ENCODE data around the gene FARP2. TPM values are rescaled to one million over a fixed set of nuclear protein-coding genes. Genes with fewer than 3 reads are reported as not detected.

Gene FARP2
- total and polyA plus RNA-seq, 4 donors: 9.9 to 49.7 (median 27.4) TPM

- Histone ChIP-seq H3K9ac (ENCODE audit: insufficient read depth in 1 of 2, low read length in 2 of 2) (no peak overlapping the region), H3K4me1 (ENCODE audit: control insufficient read depth in 5 of 5, insufficient read depth in 5 of 5, low read length in 5 of 5) (peaks cover 0 to 3% (median 0%) of the 10 kb centered on the region in 5 donors), H3K4me3 (no peak overlapping the region), H3K27me3 (ENCODE audit: control insufficient read depth in 3 of 3, insufficient read depth in 3 of 3, low read length in 2 of 3) (no peaks in the 10 kb centered on the region), H3K27ac (ENCODE audit: low read depth in 1 of 2, low read length in 1 of 2) (no peak overlapping the region), H3K36me3 (ENCODE audit: control insufficient read depth in 4 of 4, insufficient read depth in 4 of 4, low read length in 4 of 4) (peaks cover 0 to 11% (median 0%) of the 10 kb centered on the region in 4 donors), H3K9me3 (ENCODE audit: control insufficient read depth in 4 of 4, insufficient read depth in 3 of 4, low read length in 3 of 4) (no peaks in the 10 kb centered on the region)
- 82 to 83% methylated on average over 12 of the region's 12 CpGs for WGBS, 2 donors
- no peak for ATAC-seq (ENCODE audit: insufficient read depth, low FRiP score)
- no peak for DNase-seq
- no peak for TF ChIP-seq CTCF (IDR thresholded peaks at IDR 0.05; ENCODE audit: control extremely low read depth, extremely low read depth)
These were observed 109.5 kb downstream of the FARP2 start for GRCh38 chr2:241465543-241465942.

GRCh38 chr2:241466230-241466629, 110.1 kb downstream of the FARP2 start:
- 85 to 94% methylated on average over 10 of the region's 10 CpGs for WGBS, 2 donors

GRCh38 chr2:241467777-241468475, 111.8 kb downstream of the FARP2 start:
- Histone ChIP-seq H3K36me3 (ENCODE audit: control insufficient read depth in 4 of 4, insufficient read depth in 4 of 4, low read length in 4 of 4) (peaks cover 0 to 11% (median 0%) of the 10 kb centered on the region in 4 donors), H3K4me1 (ENCODE audit: control insufficient read depth in 5 of 5, insufficient read depth in 5 of 5, low read length in 5 of 5) (no peaks in the 10 kb centered on the region), H3K27ac (ENCODE audit: low read depth in 1 of 2, low read length in 1 of 2) (no peak overlapping the region), H3K9ac (ENCODE audit: insufficient read depth in 1 of 2, low read length in 2 of 2) (no peak overlapping the region), H3K27me3 (ENCODE audit: control insufficient read depth in 3 of 3, insufficient read depth in 3 of 3, low read length in 2 of 3) (no peaks in the 10 kb centered on the region), H3K4me3 (no peak overlapping the region), H3K9me3 (ENCODE audit: control insufficient read depth in 4 of 4, insufficient read depth in 3 of 4, low read length in 3 of 4) (no peaks in the 10 kb centered on the region)
- DNase-seq: no peak
- 90 to 95% methylated on average over 23 of the region's 23 CpGs for WGBS, 2 donors
- ATAC-seq (ENCODE audit: insufficient read depth, low FRiP score): no peak
- no peak for TF ChIP-seq CTCF (IDR thresholded peaks at IDR 0.05; ENCODE audit: control extremely low read depth, extremely low read depth)

More at GRCh38 chr2:241466230-241466629, 110.1 kb downstream of the FARP2 start:
- ATAC-seq (ENCODE audit: insufficient read depth, low FRiP score): no peak
- Histone ChIP-seq H3K27me3 (ENCODE audit: control insufficient read depth in 3 of 3, insufficient read depth in 3 of 3, low read length in 2 of 3) (no peaks in the 10 kb centered on the region), H3K36me3 (ENCODE audit: control insufficient read depth in 4 of 4, insufficient read depth in 4 of 4, low read length in 4 of 4) (peaks cover 0 to 11% (median 0%) of the 10 kb centered on the region in 4 donors), H3K9me3 (ENCODE audit: control insufficient read depth in 4 of 4, insufficient read depth in 3 of 4, low read length in 3 of 4) (no peaks in the 10 kb centered on the region), H3K9ac (ENCODE audit: insufficient read depth in 1 of 2, low read length in 2 of 2) (no peak overlapping the region), H3K4me1 (ENCODE audit: control insufficient read depth in 5 of 5, insufficient read depth in 5 of 5, low read length in 5 of 5) (peaks cover 0 to 3% (median 0%) of the 10 kb centered on the region in 5 donors), H3K27ac (ENCODE audit: low read depth in 1 of 2, low read length in 1 of 2) (no peak overlapping the region), H3K4me3 (no peak overlapping the region)
- no peak for TF ChIP-seq CTCF (IDR thresholded peaks at IDR 0.05; ENCODE audit: control extremely low read depth, extremely low read depth)
- no peak for DNase-seq

- no peaks in the 10 kb centered on the region for H3K9me3 ChIP-seq (ENCODE audit: control insufficient read depth in 4 of 4, insufficient read depth in 3 of 4, low read length in 3 of 4)
- no peak overlapping the region for H3K4me3 ChIP-seq
- ATAC-seq (ENCODE audit: insufficient read depth, low FRiP score) (no peak), DNase-seq (no peak)
- TF ChIP-seq CTCF (IDR thresholded peaks at IDR 0.05; ENCODE audit: control extremely low read depth, extremely low read depth): no peak
- H3K9ac ChIP-seq (ENCODE audit: insufficient read depth in 1 of 2, low read length in 2 of 2): no peak overlapping the region
- WGBS, 2 donors: 93 to 95% methylated on average over 2 of the region's 2 CpGs
- H3K4me1 ChIP-seq (ENCODE audit: control insufficient read depth in 5 of 5, insufficient read depth in 5 of 5, low read length in 5 of 5): no peaks in the 10 kb centered on the region
- H3K27ac ChIP-seq (ENCODE audit: low read depth in 1 of 2, low read length in 1 of 2): no peak overlapping the region
- peaks cover 0 to 8% (median 0%) of the 10 kb centered on the region in 4 donors for H3K36me3 ChIP-seq (ENCODE audit: control insufficient read depth in 4 of 4, insufficient read depth in 4 of 4, low read length in 4 of 4)
- no peaks in the 10 kb centered on the region for H3K27me3 ChIP-seq (ENCODE audit: control insufficient read depth in 3 of 3, insufficient read depth in 3 of 3, low read length in 2 of 3)
These were observed 112.3 kb downstream of the FARP2 start for GRCh38 chr2:241468476-241468781.

Measured in lung (tissue), 12 donors.